Cerebellar nuclear complex (tissue), 1 donor: ENCODE results near the gene SLC35A3.

Source experiments
- DNase-seq, 2 experiments: peaks; one replicate each; lab custom pipeline; 2025; lab: John Stamatoyannopoulos, UW

Gene SLC35A3

GRCh38 chr1:100076744-100077143 lies 106.9 kb downstream of the SLC35A3 start:
- DNase-seq = no peak

- no peak for DNase-seq
Observed at GRCh38 chr1:100077531-100077930, 107.7 kb downstream of the SLC35A3 start.

GRCh38 chr1:100080331-100080730 lies 110.5 kb downstream of the SLC35A3 start:
- no peak for DNase-seq
